ENCODE results near the gene RMND5A. TPM values are rescaled to one million over a fixed set of nuclear protein-coding genes. Genes with fewer than 3 reads are reported as not detected.
A peak's percentile ranks its signal among the peaks of the same experiment; 100 is the strongest.

Gene RMND5A
- total RNA-seq, 1 donor from 2014 or later: 29.1 TPM

- no peak for DNase-seq (ENCODE audit: extremely low read depth, low read depth, low spot score)
Measured at GRCh38 chr2:86790134-86790675, 70.1 kb downstream of the RMND5A start.

GRCh38 chr2:86790676-86791572 lies 70.8 kb downstream of the RMND5A start, which contains the start of gene CD8A:
CD8A (minus strand) TSS chr2:86790913; CDS start chr2:86790825, 88 bp downstream.
- DNase-seq (ENCODE audit: extremely low read depth, low read depth, low spot score): no peak

- no peak for DNase-seq (ENCODE audit: extremely low read depth, low read depth, low spot score)
Measured at GRCh38 chr2:86791573-86791972, 71.5 kb downstream of the RMND5A start.

GRCh38 chr2:86793752-86794151 lies 73.7 kb downstream of the RMND5A start:
- DNase-seq (ENCODE audit: extremely low read depth, low read depth, low spot score): no peak

- no peak for DNase-seq (ENCODE audit: extremely low read depth, low read depth, low spot score)
Measured at GRCh38 chr2:86794861-86795260, 74.8 kb downstream of the RMND5A start.

- no peak for DNase-seq (ENCODE audit: extremely low read depth, low read depth, low spot score)
Measured at GRCh38 chr2:86800856-86801567, 80.9 kb downstream of the RMND5A start.

GRCh38 chr2:86806059-86806857 lies 86.2 kb downstream of the RMND5A start:
- no peak for DNase-seq (ENCODE audit: extremely low read depth, low read depth, low spot score)

- DNase-seq (ENCODE audit: extremely low read depth, low read depth, low spot score): no peak
Measured at GRCh38 chr2:86807133-86807467, 87.0 kb downstream of the RMND5A start.

GRCh38 chr2:86807468-86808275 lies 87.6 kb downstream of the RMND5A start:
- DNase-seq (ENCODE audit: extremely low read depth, low read depth, low spot score): no peak

- peak; percentile 20 for DNase-seq (ENCODE audit: extremely low read depth, low read depth, low spot score)
Measured at GRCh38 chr2:86808315-86809161, 88.4 kb downstream of the RMND5A start.

- no peak for DNase-seq (ENCODE audit: extremely low read depth, low read depth, low spot score)
Measured at GRCh38 chr2:86809481-86810121, 89.5 kb downstream of the RMND5A start.

GRCh38 chr2:86815611-86816010 lies 95.5 kb downstream of the RMND5A start:
- no peak for DNase-seq (ENCODE audit: extremely low read depth, low read depth, low spot score)

GRCh38 chr2:86818114-86818801 lies 98.2 kb downstream of the RMND5A start:
- DNase-seq (ENCODE audit: extremely low read depth, low read depth, low spot score): no peak

GRCh38 chr2:86818957-86819356 lies 98.9 kb downstream of the RMND5A start:
- DNase-seq (ENCODE audit: extremely low read depth, low read depth, low spot score): no peak

GRCh38 chr2:86821306-86821705 lies 101.2 kb downstream of the RMND5A start:
- no peak for DNase-seq (ENCODE audit: extremely low read depth, low read depth, low spot score)

GRCh38 chr2:86821842-86822241 lies 101.8 kb downstream of the RMND5A start:
- DNase-seq (ENCODE audit: extremely low read depth, low read depth, low spot score): no peak

- DNase-seq (ENCODE audit: extremely low read depth, low read depth, low spot score): no peak
Measured at GRCh38 chr2:86822668-86823345, 102.7 kb downstream of the RMND5A start.

Measured in glomerular endothelial cell (primary cell).